GM11168 (cell line): ENCODE results near the gene ITGBL1.

ENCODE experiments used
- in situ Hi-C: fragments of 300-500 bp; cut with MboI; formaldehyde crosslinking; loops from one replicate; pipeline ENCODE4 v1.12.0; 2022; ENCODE audit warnings: low sequenced_read_pairs; ENCODE audit not compliant: unreplicated experiment

Gene ITGBL1

GRCh38 chr13:101718496-101718895 lies 266.0 kb downstream of the ITGBL1 start:
- in situ Hi-C loops: no loop called here

DNA sequence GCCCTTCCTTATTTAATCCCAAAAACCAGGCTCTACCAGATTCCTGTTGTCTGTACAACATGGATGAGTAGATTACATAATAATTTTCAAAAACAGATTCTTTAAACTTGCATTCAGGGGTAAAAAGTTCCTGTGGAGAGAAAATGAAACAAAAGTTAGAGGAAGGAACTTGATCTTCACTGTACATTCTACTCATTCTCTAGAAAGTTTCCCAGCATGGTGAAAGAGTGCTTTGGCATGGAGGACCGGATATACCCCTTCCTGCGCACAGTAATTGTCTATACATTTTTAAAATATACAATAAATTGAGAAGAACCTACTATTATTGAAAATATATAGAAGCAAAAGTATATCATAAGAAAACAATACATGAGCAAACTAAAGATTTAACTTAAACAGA lies 274.2 kb downstream of the ITGBL1 start:
- in situ Hi-C loops: no loop called here

DNA sequence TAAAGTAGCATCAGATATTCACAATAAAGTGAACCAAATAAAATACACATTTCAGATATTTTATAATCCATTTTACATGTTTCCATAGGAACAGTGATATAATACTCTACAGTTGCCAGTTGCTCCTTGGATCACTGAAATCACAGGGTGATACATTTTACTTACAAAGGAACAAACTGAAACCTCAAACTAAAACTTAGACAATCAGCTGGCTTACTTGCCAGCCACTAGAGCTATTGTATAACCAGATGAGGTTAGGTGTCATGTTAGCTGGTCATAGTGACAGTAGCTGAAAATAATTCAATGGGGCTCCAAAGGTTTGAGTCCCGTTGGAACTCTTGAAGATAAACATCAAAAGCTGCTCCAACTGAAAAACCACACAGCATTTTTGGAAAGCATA lies 274.6 kb downstream of the ITGBL1 start:
- in situ Hi-C loops: no loop called here

DNA sequence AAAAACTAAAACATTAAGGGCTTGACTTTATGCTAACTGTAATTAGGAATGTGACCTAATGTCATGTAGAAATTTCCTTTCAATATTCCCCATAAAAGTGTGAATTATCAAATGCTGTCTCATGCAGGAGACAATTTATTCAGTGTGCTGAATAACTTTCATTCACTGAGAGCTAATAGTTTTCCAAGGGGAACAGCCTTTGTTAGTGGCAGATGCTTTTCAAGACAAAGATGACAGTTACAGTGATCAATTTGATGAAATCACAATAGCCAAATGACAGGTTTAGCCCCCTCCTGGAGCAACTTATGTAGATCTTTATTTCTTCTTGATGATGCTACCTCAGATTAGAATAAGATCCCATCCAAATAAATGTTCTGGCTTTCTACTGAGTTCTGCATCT lies 275.5 kb downstream of the ITGBL1 start:
- in situ Hi-C loops: no loop called here

GRCh38 chr13:101728615-101729014 lies 276.1 kb downstream of the ITGBL1 start:
- in situ Hi-C loops: no loop called here

DNA sequence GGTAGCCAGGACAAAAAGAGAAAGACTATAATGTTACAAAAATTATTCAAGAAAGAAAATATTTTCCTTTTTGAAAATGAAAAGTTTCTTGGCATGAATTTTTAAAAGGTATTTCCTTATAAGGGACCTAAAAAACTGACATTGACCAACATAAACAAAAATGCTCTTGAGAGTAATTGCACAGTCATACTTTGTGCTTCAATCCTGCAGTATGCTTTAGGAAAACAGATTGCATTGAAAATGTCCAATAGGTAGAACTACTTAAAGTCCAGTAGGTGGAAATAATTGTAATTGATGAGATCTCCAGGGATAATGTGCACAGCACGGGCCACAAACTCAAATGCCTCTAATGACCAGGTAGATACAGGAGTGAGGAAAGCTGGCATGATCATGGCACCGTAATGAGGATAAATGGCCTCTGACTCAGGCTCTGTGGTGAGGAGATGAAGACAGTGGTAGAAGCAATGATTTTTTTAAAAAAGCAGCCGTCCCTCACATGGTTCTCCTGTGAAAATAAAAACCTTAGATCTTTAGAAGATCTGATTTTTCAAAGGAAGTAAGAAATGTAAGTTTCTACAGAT lies 278.0 kb downstream of the ITGBL1 start:
- in situ Hi-C loops: no loop called here

GRCh38 chr13:101736566-101736965 lies 284.1 kb downstream of the ITGBL1 start:
- in situ Hi-C loops: no loop called here

DNA sequence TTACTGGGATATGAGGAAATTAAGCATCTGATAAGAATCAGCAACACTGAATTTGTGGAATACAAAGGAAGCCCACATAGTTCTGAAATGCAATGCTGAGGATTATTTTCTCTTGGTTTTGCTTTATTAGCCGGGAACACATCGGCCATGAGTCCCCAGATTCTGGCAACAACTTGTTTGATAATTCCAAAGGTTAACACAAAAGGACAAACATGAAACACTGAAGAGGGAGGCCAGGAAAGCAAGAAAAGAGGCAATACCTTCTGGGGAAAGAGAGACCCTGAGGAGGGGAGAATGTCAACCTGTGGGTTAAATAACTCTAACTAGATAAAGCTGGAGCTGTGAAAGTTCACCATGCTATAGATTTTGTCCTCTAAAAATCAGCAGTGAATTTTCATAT lies 285.9 kb downstream of the ITGBL1 start:
- in situ Hi-C loops: no loop called here

GRCh38 chr13:101739382-101740178 lies 287.1 kb downstream of the ITGBL1 start:
- in situ Hi-C loops: no loop called here

- in situ Hi-C loops: no loop called here
Observed at GRCh38 chr13:101746513-101746912, 294.0 kb downstream of the ITGBL1 start.

DNA sequence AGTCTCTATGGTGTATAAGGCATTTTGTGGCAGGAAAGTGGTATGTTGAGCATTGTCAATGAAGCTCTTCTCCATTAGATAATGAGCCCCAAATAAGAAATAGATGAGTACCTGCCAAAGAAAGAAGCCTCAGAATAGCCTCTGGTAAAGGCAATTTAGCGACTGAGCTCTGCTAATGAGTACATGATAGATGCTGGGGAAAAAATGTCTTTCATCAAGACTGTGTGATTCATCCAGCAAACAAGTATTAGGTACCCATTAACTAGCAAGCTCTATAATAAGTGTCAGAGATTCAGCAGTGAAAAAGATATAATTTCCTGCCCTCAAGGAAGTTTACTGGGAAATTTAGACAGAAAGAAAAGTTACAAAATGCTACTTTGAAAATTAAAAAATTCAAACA lies 294.6 kb downstream of the ITGBL1 start:
- in situ Hi-C loops: no loop called here

GRCh38 chr13:101749584-101749983 lies 297.1 kb downstream of the ITGBL1 start:
- in situ Hi-C loops: no loop called here

DNA sequence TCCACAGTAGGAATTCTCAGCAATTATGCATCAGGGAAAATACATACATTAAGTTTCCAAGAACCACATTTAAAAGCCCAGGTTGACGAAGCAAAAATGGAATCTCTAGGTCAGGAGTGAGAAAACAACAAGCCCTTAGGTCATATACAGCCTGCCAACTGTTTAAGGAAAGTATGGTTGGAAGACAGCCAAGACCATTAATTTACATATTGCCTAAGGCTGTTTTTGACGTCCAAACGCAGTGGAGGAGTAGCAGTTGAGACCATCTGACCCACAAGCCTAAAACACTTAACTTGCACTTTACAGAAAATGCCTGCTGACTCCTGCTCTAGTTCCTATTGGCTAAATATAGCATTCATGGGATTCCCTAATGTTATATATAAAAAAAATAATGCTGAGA lies 299.0 kb downstream of the ITGBL1 start:
- in situ Hi-C loops: loop anchor here (25.0 kb wide), 1 partner anchor 614 kb away; no protein-coding TSS in a partner anchor

- in situ Hi-C loops: loop anchor here (25.0 kb wide), 1 partner anchor 615 kb away; no protein-coding TSS in a partner anchor
Observed at GRCh38 chr13:101752432-101752831, 300.0 kb downstream of the ITGBL1 start.

DNA sequence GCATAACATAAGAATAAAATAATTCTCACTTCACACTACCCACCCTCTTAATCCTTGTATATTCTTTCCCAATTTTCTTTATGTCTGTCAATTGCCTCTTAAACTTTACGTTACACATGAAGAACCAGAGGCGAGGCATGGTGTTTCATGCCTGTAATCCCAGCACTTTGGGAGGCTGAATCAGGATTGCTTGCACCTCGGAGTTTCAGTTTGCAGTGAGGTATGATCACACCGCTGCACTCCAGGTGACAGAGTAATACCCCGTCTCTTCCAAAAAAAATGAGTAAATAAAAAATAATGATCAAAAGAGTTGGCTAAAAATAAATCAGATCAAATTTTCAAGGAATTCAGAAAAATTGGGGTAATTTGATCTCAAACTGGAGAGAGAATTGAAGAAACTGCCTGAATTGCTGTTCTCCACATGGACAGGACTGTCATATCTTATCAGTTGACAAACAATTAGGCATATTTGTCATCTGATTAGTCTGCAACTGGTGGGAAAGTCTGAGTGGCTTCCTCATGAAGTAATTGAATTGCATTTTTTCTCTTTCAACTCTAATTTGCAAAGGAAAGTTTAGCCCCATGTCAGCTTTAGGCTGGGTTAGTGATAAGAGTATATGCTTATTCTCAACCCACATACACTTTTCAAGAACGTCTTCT lies 302.9 kb downstream of the ITGBL1 start:
- in situ Hi-C loops: loop anchor here (25.0 kb wide), 1 partner anchor 618 kb away; no protein-coding TSS in a partner anchor

GRCh38 chr13:101757446-101758039 lies 305.1 kb downstream of the ITGBL1 start:
- in situ Hi-C loops: loop anchor here (25.0 kb wide), 1 partner anchor 620 kb away; no protein-coding TSS in a partner anchor

DNA sequence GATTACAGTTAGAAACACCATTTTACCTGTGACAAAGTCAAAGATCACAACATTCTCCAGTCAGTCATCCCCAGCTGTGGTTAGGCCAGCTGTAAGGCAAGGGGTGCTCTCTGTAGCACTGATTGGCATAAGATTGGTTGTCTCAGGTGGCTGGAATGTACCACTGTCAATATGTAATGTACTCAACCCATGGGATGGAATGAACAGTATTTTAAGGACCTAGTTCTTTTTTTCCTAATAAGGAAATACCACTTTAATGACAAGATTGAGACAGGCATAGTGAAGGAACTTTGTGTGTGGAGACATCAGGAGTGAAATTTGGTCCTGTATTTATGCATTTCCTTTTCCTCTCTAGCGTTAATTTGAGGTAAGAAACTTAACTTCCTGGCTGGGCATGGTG lies 310.7 kb downstream of the ITGBL1 start:
- in situ Hi-C loops: loop anchor here (25.0 kb wide), 1 partner anchor 626 kb away; no protein-coding TSS in a partner anchor
